ENCODE measurements around the gene BRWD1. TPM values are rescaled to one million over a fixed set of nuclear protein-coding genes. Genes with fewer than 3 reads are reported as not detected.

BRWD1 gene
- total and polyA plus RNA-seq, 2 of the 13 experiments (the other 11 are each of a cell fraction or from before 2014, with no cell fraction given): 13.9 to 28.0 TPM

GRCh38 chr21:39312112-39313041 is 1.1 kb downstream of the BRWD1 start (continued):
- TF ChIP-seq ZNF646 (CRISPR knock-in tag; IDR thresholded peaks at IDR 0.05): no peak
- TF ChIP-seq TOE1 (CRISPR knock-in tag; IDR thresholded peaks at IDR 0.05): no peak
- TF ChIP-seq EHMT2 (IDR thresholded peaks at IDR 0.05; ENCODE audit: borderline replicate concordance, low read depth, low read length): no peak
- TF ChIP-seq ZNF710 (CRISPR knock-in tag; IDR thresholded peaks at IDR 0.05; ENCODE audit: borderline replicate concordance): no peak
- TF ChIP-seq ZSCAN9 (CRISPR knock-in tag; IDR thresholded peaks at IDR 0.05; ENCODE audit: borderline replicate concordance): no peak
- TF ChIP-seq TBX2 (CRISPR knock-in tag; IDR thresholded peaks at IDR 0.05; ENCODE audit: borderline replicate concordance): no peak
- TF ChIP-seq ZNF644 (CRISPR knock-in tag; IDR thresholded peaks at IDR 0.05; ENCODE audit: low read depth): no peak
- no peak for TF ChIP-seq BRF2 (CRISPR knock-in tag; IDR thresholded peaks at IDR 0.05)
- no peak for TF ChIP-seq ZNF34 (CRISPR knock-in tag; IDR thresholded peaks at IDR 0.05; ENCODE audit: borderline replicate concordance)
- no peak for TF ChIP-seq CHD2 (IDR thresholded peaks at IDR 0.05; ENCODE audit: low read depth, low read length)
- TF ChIP-seq SIN3A (IDR thresholded peaks at IDR 0.05; ENCODE audit: borderline replicate concordance, low read depth, low read length): peak; percentile 45; the same call in 1 of the 2 replicates
- TF ChIP-seq SMARCE1 (IDR thresholded peaks at IDR 0.05; ENCODE audit: borderline replicate concordance): no peak
- TF ChIP-seq PATZ1 (CRISPR knock-in tag; IDR thresholded peaks at IDR 0.05): peak; percentile 92
- no peak for TF ChIP-seq ZNF569 (CRISPR knock-in tag; IDR thresholded peaks at IDR 0.05; ENCODE audit: borderline replicate concordance)
- peak; percentile 42; the same call in 1 of the 2 replicates for TF ChIP-seq DMAP1 (CRISPR knock-in tag; IDR thresholded peaks at IDR 0.05)
- TF ChIP-seq SNRNP70 (IDR thresholded peaks at IDR 0.05; ENCODE audit: low read depth, low read length): no peak
- TF ChIP-seq SP5 (CRISPR knock-in tag; IDR thresholded peaks at IDR 0.05; ENCODE audit: borderline replicate concordance, low read depth): peak; percentile 50
